Breast epithelium (tissue), 3 donors: Measurements from ENCODE around the gene BRAF.

ENCODE experiments used
- CTCF ChIP-seq, 3 donors: fragments of 450-650 bp; IDR thresholded peaks; one replicate each; pipeline ENCODE4 v1.5.1; 2016 to 2017; ENCODE audit warnings: antibody characterized with exemption in 3 of 3, mild to moderate bottlenecking in 3 of 3, moderate library complexity in 3 of 3
- POLR2A ChIP-seq: fragments of 450-650 bp; IDR thresholded peaks from one replicate; pipeline ENCODE4 v1.6.1; 2016; ENCODE audit warnings: antibody characterized with exemption, mild to moderate bottlenecking, moderate library complexity
- POLR2AphosphoS5 ChIP-seq, 3 donors: sonication (generic); formaldehyde crosslinking; IDR thresholded peaks; one replicate each; pipeline ENCODE4 v1.6.1; 2017; ENCODE audit warnings: antibody characterized with exemption in 3 of 3

GRCh38 chr7:140926021-140926817, 1.5 kb upstream of the BRAF start:
- TF ChIP-seq POLR2A (no peak), CTCF (IDR thresholded peaks at IDR 0.05) (no peak), POLR2AphosphoS5 (IDR thresholded peaks at IDR 0.05) (no peak)
